K562 (cell line): ENCODE data around the gene PTPRU. TPM values are rescaled to one million over a fixed set of nuclear protein-coding genes. Genes with fewer than 3 reads are reported as not detected.

ENCODE experiments used
- ATAC-seq: fragments of 200-7000 bp; cut with Tn5 transposase; 3 replicates; pipeline ENCODE4 v1.9.1; 2020; ENCODE audit warnings: moderate library complexity
- BruUV-seq: library from RNA; stranded (reverse); fragments of 400-500 nt; replicated peaks from 2 replicates; lab custom pipeline; 2021; lab: Mats Ljungman, UMichigan
- CTCF ChIA-PET: fragments of 300-600 bp; formaldehyde crosslinking; extraction: SDS; loops from one replicate; lab custom pipeline; 2021; ENCODE audit warnings: low intra/inter-chr PET ratio; lab: Yijun Ruan, JAX
- POLR2A ChIA-PET: fragments of 300-600, 350-650 bp; sonication (Branson Sonifier 250); formaldehyde crosslinking; extraction: SDS; loops from one replicate; lab custom pipeline; 2021; ENCODE audit warnings: antibody characterized with exemption, inconsistent platforms; lab: Yijun Ruan, JAX
- DNase-seq, 4 experiments: peaks; one replicate each; pipeline versions ENCODE4 v3.0.0 to v3.0.0-alpha.2; 2011 to 2018; ENCODE audit warnings: low spot score in 3 of 4, mixed read lengths in 3 of 4; ENCODE audit errors: extremely low read depth in 1 of 4
- FAIRE-seq: peaks from 2 replicates; lab custom pipeline; 2011; peaks lifted over from hg19 to GRCh38; lab: Jason Lieb, UNC
- H2AFZ ChIP-seq: 2 replicates; pipeline ENCODE4 v1.6.0; 2011; ENCODE audit warnings: low read depth, low read length, control low read depth, inconsistent platforms
- H3K27ac ChIP-seq: fragments of 200-600 bp; 3 replicates; pipeline ENCODE4 v1.8.0; 2011; ENCODE audit warnings: low read depth, mild to moderate bottlenecking, control low read depth, inconsistent platforms, low read length, moderate library complexity, mixed read lengths; ENCODE audit errors: extremely low read depth
- H3K27me3 ChIP-seq, 2 experiments: fragments of 300-600 bp in 1 of 2; 2 replicates in 1 of 2; 3 replicates in 1 of 2; pipeline versions ENCODE4 v1.6.0 to v1.8.0; 2011; ENCODE audit warnings: inconsistent platforms in 2 of 2, low read length in 2 of 2, mild to moderate bottlenecking in 1 of 2, mixed read lengths in 1 of 2, moderate library complexity in 1 of 2; ENCODE audit not compliant: control insufficient read depth in 2 of 2, insufficient read depth in 2 of 2
- H3K36me3 ChIP-seq: fragments of 300-600 bp; 3 replicates; pipeline ENCODE4 v1.8.0; 2011; ENCODE audit warnings: mild to moderate bottlenecking, low read length, inconsistent platforms; ENCODE audit not compliant: control insufficient read depth, insufficient read depth
- H3K4me1 ChIP-seq, 2 experiments: fragments of 200-600 bp in 1 of 2; replicated peaks in 1 of 2; 2 replicates in 1 of 2; 3 replicates in 1 of 2; pipeline versions ENCODE4 v1.5.1 to v1.8.0; 2011; ENCODE audit warnings: inconsistent platforms in 2 of 2, low read length in 2 of 2, mild to moderate bottlenecking in 1 of 2, mixed read lengths in 1 of 2, moderate library complexity in 1 of 2; ENCODE audit not compliant: control insufficient read depth in 2 of 2, insufficient read depth in 2 of 2
- H3K4me2 ChIP-seq: 2 replicates; pipeline ENCODE4 v1.6.1; 2011; ENCODE audit warnings: low read length, control low read depth, inconsistent platforms, mixed read lengths; ENCODE audit not compliant: insufficient read depth
- H3K4me3 ChIP-seq: fragments of 200-600 bp; sonication (generic), shearing (Covaris generic); 2 replicates; pipeline ENCODE4 v1.5.1; 2016; ENCODE audit warnings: control low read depth, inconsistent platforms
- H3K79me2 ChIP-seq: fragments of 200-600 bp; 3 replicates; pipeline ENCODE4 v1.8.0; 2011; ENCODE audit warnings: low read length, inconsistent platforms; ENCODE audit not compliant: control insufficient read depth, insufficient read depth
- H3K9ac ChIP-seq, 2 experiments: 2 replicates each; pipeline versions ENCODE4 v1.6.0 to v1.6.1; 2011; ENCODE audit warnings: low read depth in 2 of 2, low read length in 2 of 2, control low read depth in 1 of 2, inconsistent platforms in 1 of 2, mild to moderate bottlenecking in 1 of 2, mixed read lengths in 1 of 2; ENCODE audit not compliant: insufficient read depth in 1 of 2
- H3K9me1 ChIP-seq: one replicate; pipeline ENCODE4 v1.6.0; 2011; ENCODE audit warnings: inconsistent platforms, mild to moderate bottlenecking, low read length, moderate library complexity; ENCODE audit not compliant: control insufficient read depth, insufficient read depth
- H3K9me3 ChIP-seq: replicated peaks from 2 replicates; pipeline ENCODE4 v1.5.1; 2011; ENCODE audit warnings: low read depth, low read length, inconsistent platforms; ENCODE audit not compliant: control insufficient read depth, insufficient read depth
- H4K20me1 ChIP-seq: replicated peaks from 2 replicates; pipeline ENCODE4 v1.6.1; 2011; ENCODE audit warnings: low read length, inconsistent platforms, mixed read lengths; ENCODE audit not compliant: control insufficient read depth, insufficient read depth
- CC2D1A ChIP-seq: fragments of 450-650 bp; IDR thresholded peaks from 2 replicates; pipeline ENCODE4 v1.6.1; 2017; ENCODE audit warnings: mild to moderate bottlenecking
- CREB1 ChIP-seq, 2 experiments: sonication (generic) in 1 of 2; formaldehyde crosslinking in 1 of 2; IDR thresholded peaks; 2 replicates each; pipeline versions ENCODE4 v1.6.1 to v1.8.0; 2012 to 2022; ENCODE audit warnings: inconsistent platforms in 1 of 2, mild to moderate bottlenecking in 1 of 2, missing genetic modification reagents in 1 of 2, moderate library complexity in 1 of 2
- EHMT2 ChIP-seq: fragments of 450-650 bp; IDR thresholded peaks from 2 replicates; pipeline ENCODE4 v1.6.1; 2018; ENCODE audit warnings: antibody characterized with exemption
- EZH2 ChIP-seq: IDR thresholded peaks from 2 replicates; pipeline ENCODE4 v1.6.1; 2012; ENCODE audit warnings: low read depth, mild to moderate bottlenecking, inconsistent platforms, low read length, borderline replicate concordance
- HDAC6 ChIP-seq: IDR thresholded peaks from 2 replicates; pipeline ENCODE4 v1.6.1; 2012; ENCODE audit warnings: low read depth, mild to moderate bottlenecking, control low read depth, inconsistent platforms, low read length, moderate library complexity
- HDAC8 ChIP-seq: fragments of 450-650 bp; IDR thresholded peaks from 2 replicates; pipeline ENCODE4 v1.6.1; 2016; ENCODE audit warnings: mild to moderate bottlenecking, missing genetic modification characterization, moderate library complexity, missing compliant biosample characterization
- KAT7 ChIP-seq: sonication (generic); formaldehyde crosslinking; IDR thresholded peaks from 2 replicates; pipeline ENCODE4 v1.8.0; 2022; ENCODE audit warnings: missing genetic modification reagents, mild to moderate bottlenecking, borderline replicate concordance
- NCOR1 ChIP-seq: fragments of 450-650 bp; IDR thresholded peaks from 2 replicates; pipeline ENCODE4 v1.6.1; 2016; ENCODE audit warnings: mild to moderate bottlenecking, moderate library complexity
- NFIX ChIP-seq: fragments of 250-450 bp; sonication (Bioruptor Pico); IDR thresholded peaks from 2 replicates; pipeline ENCODE4 v1.4.0; 2020; ENCODE audit warnings: low read depth, mild to moderate bottlenecking, moderate library complexity
- PML ChIP-seq: IDR thresholded peaks from 2 replicates; pipeline ENCODE4 v1.6.1; 2012; ENCODE audit warnings: low read length, inconsistent platforms
- POLR2B ChIP-seq: fragments of 450-650 bp; IDR thresholded peaks from 2 replicates; pipeline ENCODE4 v1.6.1; 2018; ENCODE audit warnings: low read depth; ENCODE audit not compliant: partially characterized antibody
- SMARCA5 ChIP-seq: fragments of 450-650 bp; IDR thresholded peaks from 2 replicates; pipeline ENCODE4 v1.6.1; 2016
- ZEB2 ChIP-seq: fragments of 450-650 bp; IDR thresholded peaks from 2 replicates; pipeline ENCODE4 v1.6.1; 2016
- WGBS: fragments of 100-300 bp; shearing (Covaris generic); methylation state at CpG from one replicate; pipeline ENCODE4 v1.1.6; 2016; ENCODE audit warnings: low coverage, mixed read lengths; ENCODE audit not compliant: insufficient coverage; ENCODE audit errors: missing lambda C conversion rate; 5-methylcytosine and 5-hydroxymethylcytosine counted together
- in situ Hi-C: fragments of 300-500 bp; cut with MboI; formaldehyde crosslinking; loops from 4 replicates; pipeline ENCODE4 v1.15.0; 2018; ENCODE audit warnings: inconsistent platforms, mixed read lengths
- intact Hi-C: fragments of 100-400 bp; cut with micrococcal nuclease; formaldehyde crosslinking; loops from 2 replicates; pipeline ENCODE4 v1.14.2; 2022
- polyA plus RNA-seq, 8 experiments: library from polyadenylated mRNA; depleted of rRNA in 4 of 8; stranded (reverse) in 5 of 8; unstranded in 3 of 8; fragments of >200 nt; fragmentation: Nextera tagmentation in 2 of 8; fragmentation: Illumina TruSeq in 1 of 8; extraction: Ambion mirVana in 2 of 8; extraction: Trizol in 1 of 8; gene quantifications; 2 replicates each; pipeline versions ENCODE4 v1.2.1 to v1.2.3, GENCODE V29; 2011 to 2014; ENCODE audit warnings: inconsistent platforms in 1 of 8, missing spikeins in 1 of 8
- total RNA-seq, 7 experiments: library from RNA; depleted of rRNA in 6 of 7; stranded (reverse); fragments of >200 nt in 6 of 7; fragmentation: Illumina TruSeq in 2 of 7; extraction: Trizol in 2 of 7; gene quantifications; 2 replicates each; pipeline versions ENCODE4 v1.2.1 to v1.2.3, GENCODE V29; 2011 to 2021; ENCODE audit warnings: low replicate concordance in 1 of 7
- TF ChIP-seq, protein P1 (sequence below): sonication (generic); formaldehyde crosslinking; IDR thresholded peaks from 2 replicates; pipeline ENCODE4 v1.8.1; 2023; ENCODE audit warnings: mild to moderate bottlenecking, missing genetic modification reagents
- TF ChIP-seq, protein P2 (sequence below): fragments of 250-450 bp; sonication (Bioruptor Pico); IDR thresholded peaks from 2 replicates; pipeline ENCODE4 v1.9.0; 2021; ENCODE audit warnings: mild to moderate bottlenecking, inconsistent platforms
- TF ChIP-seq, protein P3 (sequence below): fragments of 250-450 bp; sonication (Bioruptor Pico); IDR thresholded peaks from 2 replicates; pipeline ENCODE4 v1.8.0; 2022; ENCODE audit warnings: moderate library complexity, mild to moderate bottlenecking, inconsistent platforms
- TF ChIP-seq, protein P4 (sequence below): fragments of 250-450 bp; sonication (Bioruptor Pico); IDR thresholded peaks from 2 replicates; pipeline ENCODE4 v1.8.0; 2022; ENCODE audit warnings: inconsistent platforms

The PTPRU gene
- total and polyA plus RNA-seq, 9 of the 15 experiments (the other 6 are each of a cell fraction or from before 2014, with no cell fraction given): 0.01 to 2.9 (median 1.0) TPM

DNA sequence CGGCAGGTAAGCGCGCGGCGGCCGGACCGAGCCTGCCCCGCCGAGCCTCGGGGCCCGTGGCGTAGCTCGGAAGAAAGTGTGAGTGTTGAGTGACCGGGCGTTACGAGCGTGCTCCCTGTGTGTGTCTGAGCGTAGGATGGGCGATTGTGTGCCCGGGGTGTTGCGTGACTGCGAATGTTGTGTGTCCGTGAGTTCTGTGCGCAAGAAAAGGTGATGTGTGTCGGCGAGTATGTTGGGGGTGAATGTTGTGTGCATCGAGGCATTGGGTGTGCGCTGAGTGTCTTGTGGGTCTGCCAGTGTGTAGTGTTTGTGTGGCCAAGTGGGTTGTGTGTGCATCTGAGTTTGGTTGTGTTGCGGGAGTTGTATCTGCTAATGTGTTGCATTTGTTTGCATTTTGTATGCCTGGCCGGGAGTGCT, 398 bp downstream of the PTPRU start:
- Histone ChIP-seq H3K9ac (peak overlapping the region; percentile 39 to 80), H3K79me2 (no peaks in the 10 kb centered on the region), H3K9me1 (no peaks in the 10 kb centered on the region), H3K9me3 (no peaks in the 10 kb centered on the region), H3K4me2 (peak overlapping the region; percentile 79), H3K4me3 (peak overlapping the region; percentile 44), H4K20me1 (peaks cover 6% of the 10 kb centered on the region), H3K27ac (no peak overlapping the region), H3K36me3 (no peaks in the 10 kb centered on the region), H3K27me3 (peaks cover 23 to 30% of the 10 kb centered on the region in 2 experiments; a peak in 4 of 5 replicates), H3K4me1 (peaks cover 2 to 27% of the 10 kb centered on the region in 2 experiments; a peak in 3 of 5 replicates), H2AFZ (peak overlapping the region; percentile 87)
- WGBS: 17% methylated on average over 22 of the region's 30 CpGs
- intact Hi-C loops (loop anchor here (5.0 to 10.0 kb wide), 3 partner anchors 81 to 1538 kb away; no protein-coding TSS in a partner anchor), in situ Hi-C loops (loop anchor here (5.0 to 10.0 kb wide), 3 partner anchors 468 to 868 kb away; no protein-coding TSS in a partner anchor)
- CTCF ChIA-PET: interaction anchor here (0.6 to 1.6 kb wide), 4 partner anchors 70 to 1472 kb away, joined by 3 to 5 read pairs (median 4); no protein-coding TSS in a partner anchor
- peak; percentile 40 for FAIRE-seq
- peak; percentile 42; the same call in 2 of the 3 replicates for ATAC-seq
- POLR2A ChIA-PET: no interaction called here
- DNase-seq: no peak
- BruUV-seq: no TSS peak
- TF ChIP-seq HDAC8 (tag): no peak
- no peak for TF ChIP-seq KAT7 (CRISPR knock-in tag)
- TF ChIP-seq NCOR1: no peak
- TF ChIP-seq EZH2: 0 out of 2 replicates have a peak, but pooled peaks have one; percentile 18
- peak; percentile 37; the same call in 1 of the 2 replicates for TF ChIP-seq CC2D1A
- TF ChIP-seq, protein P1, sequence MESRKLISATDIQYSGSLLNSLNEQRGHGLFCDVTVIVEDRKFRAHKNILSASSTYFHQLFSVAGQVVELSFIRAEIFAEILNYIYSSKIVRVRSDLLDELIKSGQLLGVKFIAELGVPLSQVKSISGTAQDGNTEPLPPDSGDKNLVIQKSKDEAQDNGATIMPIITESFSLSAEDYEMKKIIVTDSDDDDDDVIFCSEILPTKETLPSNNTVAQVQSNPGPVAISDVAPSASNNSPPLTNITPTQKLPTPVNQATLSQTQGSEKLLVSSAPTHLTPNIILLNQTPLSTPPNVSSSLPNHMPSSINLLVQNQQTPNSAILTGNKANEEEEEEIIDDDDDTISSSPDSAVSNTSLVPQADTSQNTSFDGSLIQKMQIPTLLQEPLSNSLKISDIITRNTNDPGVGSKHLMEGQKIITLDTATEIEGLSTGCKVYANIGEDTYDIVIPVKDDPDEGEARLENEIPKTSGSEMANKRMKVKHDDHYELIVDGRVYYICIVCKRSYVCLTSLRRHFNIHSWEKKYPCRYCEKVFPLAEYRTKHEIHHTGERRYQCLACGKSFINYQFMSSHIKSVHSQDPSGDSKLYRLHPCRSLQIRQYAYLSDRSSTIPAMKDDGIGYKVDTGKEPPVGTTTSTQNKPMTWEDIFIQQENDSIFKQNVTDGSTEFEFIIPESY (CRISPR knock-in tag): no peak
- TF ChIP-seq, protein P2, sequence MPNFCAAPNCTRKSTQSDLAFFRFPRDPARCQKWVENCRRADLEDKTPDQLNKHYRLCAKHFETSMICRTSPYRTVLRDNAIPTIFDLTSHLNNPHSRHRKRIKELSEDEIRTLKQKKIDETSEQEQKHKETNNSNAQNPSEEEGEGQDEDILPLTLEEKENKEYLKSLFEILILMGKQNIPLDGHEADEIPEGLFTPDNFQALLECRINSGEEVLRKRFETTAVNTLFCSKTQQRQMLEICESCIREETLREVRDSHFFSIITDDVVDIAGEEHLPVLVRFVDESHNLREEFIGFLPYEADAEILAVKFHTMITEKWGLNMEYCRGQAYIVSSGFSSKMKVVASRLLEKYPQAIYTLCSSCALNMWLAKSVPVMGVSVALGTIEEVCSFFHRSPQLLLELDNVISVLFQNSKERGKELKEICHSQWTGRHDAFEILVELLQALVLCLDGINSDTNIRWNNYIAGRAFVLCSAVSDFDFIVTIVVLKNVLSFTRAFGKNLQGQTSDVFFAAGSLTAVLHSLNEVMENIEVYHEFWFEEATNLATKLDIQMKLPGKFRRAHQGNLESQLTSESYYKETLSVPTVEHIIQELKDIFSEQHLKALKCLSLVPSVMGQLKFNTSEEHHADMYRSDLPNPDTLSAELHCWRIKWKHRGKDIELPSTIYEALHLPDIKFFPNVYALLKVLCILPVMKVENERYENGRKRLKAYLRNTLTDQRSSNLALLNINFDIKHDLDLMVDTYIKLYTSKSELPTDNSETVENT (CRISPR knock-in tag): no peak; the same call in 1 of the 2 replicates
- TF ChIP-seq NFIX (CRISPR knock-in tag): no peak
- TF ChIP-seq, protein P3, sequence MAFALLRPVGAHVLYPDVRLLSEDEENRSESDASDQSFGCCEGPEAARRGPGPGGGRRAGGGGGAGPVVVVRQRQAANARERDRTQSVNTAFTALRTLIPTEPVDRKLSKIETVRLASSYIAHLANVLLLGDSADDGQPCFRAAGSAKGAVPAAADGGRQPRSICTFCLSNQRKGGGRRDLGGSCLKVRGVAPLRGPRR (CRISPR knock-in tag): no peak
- TF ChIP-seq CREB1 (IDR thresholded peaks at IDR 0.05): no peak
- TF ChIP-seq CREB1 (CRISPR knock-in tag; IDR thresholded peaks at IDR 0.05): no peak
- no peak for TF ChIP-seq PML
- no peak for TF ChIP-seq EHMT2
- no peak for TF ChIP-seq POLR2B
- TF ChIP-seq SMARCA5: peak; percentile 77; the same call in 1 of the 2 replicates
- TF ChIP-seq ZEB2: 0 out of 2 replicates have a peak, but pooled peaks have one; percentile 32
- peak; percentile 77; the same call in 1 of the 2 replicates for TF ChIP-seq HDAC6
- TF ChIP-seq, protein P4, sequence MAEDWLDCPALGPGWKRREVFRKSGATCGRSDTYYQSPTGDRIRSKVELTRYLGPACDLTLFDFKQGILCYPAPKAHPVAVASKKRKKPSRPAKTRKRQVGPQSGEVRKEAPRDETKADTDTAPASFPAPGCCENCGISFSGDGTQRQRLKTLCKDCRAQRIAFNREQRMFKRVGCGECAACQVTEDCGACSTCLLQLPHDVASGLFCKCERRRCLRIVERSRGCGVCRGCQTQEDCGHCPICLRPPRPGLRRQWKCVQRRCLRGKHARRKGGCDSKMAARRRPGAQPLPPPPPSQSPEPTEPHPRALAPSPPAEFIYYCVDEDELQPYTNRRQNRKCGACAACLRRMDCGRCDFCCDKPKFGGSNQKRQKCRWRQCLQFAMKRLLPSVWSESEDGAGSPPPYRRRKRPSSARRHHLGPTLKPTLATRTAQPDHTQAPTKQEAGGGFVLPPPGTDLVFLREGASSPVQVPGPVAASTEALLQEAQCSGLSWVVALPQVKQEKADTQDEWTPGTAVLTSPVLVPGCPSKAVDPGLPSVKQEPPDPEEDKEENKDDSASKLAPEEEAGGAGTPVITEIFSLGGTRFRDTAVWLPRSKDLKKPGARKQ (CRISPR knock-in tag): peak; percentile 78; the same call in 1 of the 2 replicates
